H1 (cell line): ENCODE measurements around the gene PIK3CG. TPM values are rescaled to one million over a fixed set of nuclear protein-coding genes. Genes with fewer than 3 reads are reported as not detected.

Experiments used
- CTCF ChIA-PET: fragments of 300-600 bp; sonication (Branson Sonifier 250); formaldehyde crosslinking; loops from one replicate; lab custom pipeline; 2021; ENCODE audit not compliant: partially characterized antibody; lab: Charles Lee
- POLR2A ChIA-PET: fragments of 300-600 bp; sonication (Branson Sonifier 250); formaldehyde crosslinking; loops from one replicate; lab custom pipeline; 2021; ENCODE audit warnings: inconsistent platforms; ENCODE audit not compliant: partially characterized antibody; lab: Charles Lee
- DNase-seq, 2 experiments: peaks; one replicate each; pipeline versions ENCODE4 v3.0.0 to v3.0.0-alpha.2; 2010 to 2022; ENCODE audit warnings: low spot score in 2 of 2, low read depth in 1 of 2, mixed read lengths in 1 of 2
- FAIRE-seq: peaks from 2 replicates; lab custom pipeline; 2011; peaks lifted over from hg19 to GRCh38; lab: Jason Lieb, UNC
- H2AFZ ChIP-seq: 2 replicates; pipeline ENCODE4 v1.8.1; 2012; ENCODE audit warnings: low read length, inconsistent platforms
- H2AK5ac ChIP-seq: 2 replicates; pipeline ENCODE4 v1.6.1; 2013; ENCODE audit warnings: low read depth, low read length
- H2BK120ac ChIP-seq: replicated peaks from 2 replicates; pipeline ENCODE3; 2013; ENCODE audit warnings: low read depth, low read length, inconsistent platforms
- H2BK12ac ChIP-seq: 2 replicates; pipeline ENCODE4 v1.6.1; 2013; ENCODE audit warnings: low read depth, low read length
- H2BK15ac ChIP-seq: 2 replicates; pipeline ENCODE4 v1.6.1; 2013; ENCODE audit warnings: low read length
- H2BK20ac ChIP-seq: 2 replicates; pipeline ENCODE4 v1.6.1; 2013; ENCODE audit warnings: low read length
- H2BK5ac ChIP-seq: 2 replicates; pipeline ENCODE4 v1.6.1; 2013; ENCODE audit warnings: low read depth, low read length
- H3K14ac ChIP-seq: 2 replicates; pipeline ENCODE4 v1.6.1; 2013; ENCODE audit warnings: inconsistent platforms; ENCODE audit not compliant: insufficient read length
- H3K18ac ChIP-seq: 2 replicates; pipeline ENCODE4 v1.6.1; 2013; ENCODE audit warnings: low read length; ENCODE audit errors: extremely low read depth
- H3K23ac ChIP-seq: 2 replicates; pipeline ENCODE4 v1.6.1; 2013; ENCODE audit warnings: inconsistent platforms; ENCODE audit not compliant: insufficient read length
- H3K23me2 ChIP-seq: 2 replicates; pipeline ENCODE4 v1.6.1; 2013; ENCODE audit warnings: low read depth, low read length
- H3K27ac ChIP-seq: 2 replicates; pipeline ENCODE4 v1.6.1; 2011; ENCODE audit warnings: low read depth, low read length, inconsistent platforms
- H3K27me3 ChIP-seq, 4 experiments: replicated peaks in 1 of 4; 1 replicate in 1 of 4; 2 replicates in 3 of 4; pipeline versions ENCODE4 v1.6.1 to v1.8.1; 2011 to 2013; ENCODE audit warnings: low read length in 3 of 4, mild to moderate bottlenecking in 3 of 4, inconsistent platforms in 2 of 4, mixed read lengths in 2 of 4, moderate library complexity in 1 of 4; ENCODE audit not compliant: control insufficient read depth in 3 of 4, insufficient read depth in 3 of 4; ENCODE audit errors: extremely low read depth in 1 of 4
- H3K36me3 ChIP-seq, 4 experiments: 2 replicates each; pipeline versions ENCODE4 v1.6.1 to v1.8.1; 2011 to 2013; ENCODE audit warnings: mild to moderate bottlenecking in 4 of 4, low read length in 3 of 4, moderate library complexity in 2 of 4, control low read depth in 1 of 4, inconsistent platforms in 1 of 4; ENCODE audit not compliant: insufficient read depth in 4 of 4, control insufficient read depth in 2 of 4
- H3K4ac ChIP-seq: replicated peaks from 2 replicates; pipeline ENCODE3; 2013; ENCODE audit warnings: low read length, low read depth, mixed read lengths, inconsistent platforms; ENCODE audit not compliant: insufficient read length
- H3K4me1 ChIP-seq, 4 experiments: replicated peaks in 1 of 4; 1 replicate in 1 of 4; 2 replicates in 3 of 4; pipeline versions ENCODE4 v1.6.1 to v1.8.1; 2011 to 2013; ENCODE audit warnings: low read length in 3 of 4, inconsistent platforms in 2 of 4, mixed read lengths in 1 of 4; ENCODE audit not compliant: insufficient read depth in 4 of 4, control insufficient read depth in 3 of 4
- H3K4me2 ChIP-seq, 2 experiments: 2 replicates each; pipeline versions ENCODE4 v1.6.1 to v1.8.1; 2011 to 2013; ENCODE audit warnings: low read depth in 2 of 2, low read length in 2 of 2, control low read depth in 1 of 2, inconsistent platforms in 1 of 2, mild to moderate bottlenecking in 1 of 2; ENCODE audit not compliant: insufficient read depth in 1 of 2
- H3K4me3 ChIP-seq, 4 experiments: fragments of 200-600, 300-600 bp in 1 of 4; sonication (generic), shearing (Covaris generic), sonication (Bioruptor Twin) in 1 of 4; 2 replicates each; pipeline versions ENCODE4 v1.5.1 to v1.8.1; 2011 to 2016; ENCODE audit warnings: low read length in 4 of 4, low read depth in 3 of 4, control low read depth in 2 of 4, inconsistent platforms in 2 of 4, mild to moderate bottlenecking in 2 of 4, mixed read lengths in 1 of 4, moderate library complexity in 1 of 4; ENCODE audit not compliant: insufficient read depth in 2 of 4; ENCODE audit errors: extremely low read depth in 1 of 4
- H3K56ac ChIP-seq: replicated peaks from 2 replicates; pipeline ENCODE3; 2013; ENCODE audit warnings: low read depth, mild to moderate bottlenecking, mixed read lengths, low read length, inconsistent platforms; ENCODE audit not compliant: insufficient read length
- H3K79me1 ChIP-seq: 2 replicates; pipeline ENCODE4 v1.6.1; 2013; ENCODE audit warnings: low read depth, low read length, control low read depth
- H3K79me2 ChIP-seq, 2 experiments: 2 replicates each; pipeline versions ENCODE4 v1.6.1 to v1.8.1; 2012 to 2013; ENCODE audit warnings: low read length in 2 of 2, mild to moderate bottlenecking in 2 of 2, inconsistent platforms in 1 of 2; ENCODE audit not compliant: insufficient read depth in 2 of 2, control insufficient read depth in 1 of 2
- H3K9ac ChIP-seq, 4 experiments: replicated peaks in 1 of 4; 1 replicate in 1 of 4; 2 replicates in 3 of 4; pipeline versions ENCODE4 v1.6.1 to v1.8.1; 2011 to 2013; ENCODE audit warnings: low read depth in 3 of 4, low read length in 3 of 4, control low read depth in 2 of 4, mild to moderate bottlenecking in 2 of 4, moderate library complexity in 2 of 4, inconsistent platforms in 1 of 4; ENCODE audit errors: extremely low read depth in 1 of 4
- H3K9me3 ChIP-seq, 2 experiments: 2 replicates each; pipeline versions ENCODE4 v1.6.1 to v1.8.1; 2012 to 2013; ENCODE audit warnings: mild to moderate bottlenecking in 2 of 2, moderate library complexity in 2 of 2, control low read depth in 1 of 2, inconsistent platforms in 1 of 2, low read depth in 1 of 2, low read length in 1 of 2, mixed read lengths in 1 of 2; ENCODE audit not compliant: insufficient read depth in 2 of 2
- H4K20me1 ChIP-seq, 2 experiments: replicated peaks in 1 of 2; 2 replicates each; pipeline versions ENCODE3 to v1.8.1; 2011 to 2013; ENCODE audit warnings: inconsistent platforms in 2 of 2, low read length in 2 of 2, mild to moderate bottlenecking in 1 of 2; ENCODE audit not compliant: insufficient read depth in 2 of 2, control insufficient read depth in 1 of 2
- H4K5ac ChIP-seq: 2 replicates; pipeline ENCODE4 v1.6.1; 2013; ENCODE audit warnings: low read length, low read depth, mixed read lengths, inconsistent platforms; ENCODE audit not compliant: insufficient read length
- H4K8ac ChIP-seq: 2 replicates; pipeline ENCODE4 v1.8.0; 2013; ENCODE audit warnings: mild to moderate bottlenecking, moderate library complexity, low read length, inconsistent platforms; ENCODE audit not compliant: insufficient read depth; ENCODE audit errors: extremely low read depth
- H4K91ac ChIP-seq: replicated peaks from 2 replicates; pipeline ENCODE3; 2013; ENCODE audit warnings: low read length, mixed read lengths, inconsistent platforms; ENCODE audit not compliant: insufficient read length
- ATF2 ChIP-seq: IDR thresholded peaks from 2 replicates; pipeline ENCODE4 v1.6.1; 2012; ENCODE audit warnings: low read length, inconsistent platforms
- CBX8 ChIP-seq: fragments of 300-800, 300-1000 bp; sonication (generic); IDR thresholded peaks from 2 replicates; pipeline ENCODE4 v1.7.1; 2016; ENCODE audit warnings: low read depth, low read length, borderline replicate concordance
- MAFK ChIP-seq: IDR thresholded peaks from 2 replicates; pipeline ENCODE4 v1.6.1; 2012; ENCODE audit warnings: low read depth, mild to moderate bottlenecking, improper control_type of control experiment, low read length
- MAX ChIP-seq: IDR thresholded peaks from 2 replicates; pipeline ENCODE4 v1.6.1; 2012; ENCODE audit warnings: inconsistent platforms
- NRF1 ChIP-seq: IDR thresholded peaks from 2 replicates; pipeline ENCODE4 v1.6.1; 2011; ENCODE audit warnings: mild to moderate bottlenecking, low read depth, low read length, improper control_type of control experiment
- PHF8 ChIP-seq: fragments of 200-600 bp; sonication (generic); conservative IDR thresholded peaks from 2 replicates; pipeline ENCODE4 v1.7.1; 2012; ENCODE audit warnings: low read depth, mild to moderate bottlenecking, inconsistent platforms, low read length, moderate library complexity
- POU5F1 ChIP-seq: IDR thresholded peaks from 2 replicates; pipeline ENCODE4 v1.6.1; 2011; ENCODE audit warnings: low read depth, mild to moderate bottlenecking, low read length, moderate library complexity
- RAD21 ChIP-seq, 2 experiments: IDR thresholded peaks in 1 of 2; conservative IDR thresholded peaks in 1 of 2; 2 replicates each; pipeline ENCODE4 v1.6.1; 2011; ENCODE audit warnings: low read depth in 2 of 2, low read length in 2 of 2, improper control_type of control experiment in 1 of 2, inconsistent platforms in 1 of 2, mild to moderate bottlenecking in 1 of 2, moderate library complexity in 1 of 2
- polyA plus RNA-seq, 7 experiments: library from polyadenylated mRNA; depleted of rRNA in 3 of 7; stranded (reverse) in 5 of 7; unstranded in 2 of 7; fragments of >200 nt in 5 of 7; fragments of 200-250 nt in 2 of 7; gene quantifications; 1 replicate in 5 of 7; 2 replicates in 1 of 7; 4 replicates in 1 of 7; pipeline versions ENCODE4 v1.2.1 to v1.2.3, GENCODE V29; 2011 to 2013; ENCODE audit warnings: missing spikeins in 2 of 7, mixed read lengths in 2 of 7
- total RNA-seq: library from RNA; stranded (reverse); fragmentation: NEBNext Ultra II Directional; extraction: Animal tissue kit (Norgen Biotek cat#: 25700); gene quantifications from 2 replicates; pipeline ENCODE4 v1.2.1, GENCODE V29; 2021

Gene PIK3CG
- total and polyA plus RNA-seq, 2 of the 8 experiments (the other 6 are each of a cell fraction or from before 2014, with no cell fraction given), result not detected

- H3K4ac ChIP-seq, result no peak overlapping the region
- no peak overlapping the region for H2AFZ ChIP-seq
- ChIA-PET POLR2A (no interaction called here), CTCF (no interaction called here)
- H3K4me1 ChIP-seq, result peaks cover 0 to 3% (median 0%) of the 10 kb centered on the region in 4 experiments; a peak in 1 of 7 replicates
- no peaks in the 10 kb centered on the region for H3K79me2 ChIP-seq
- no peak overlapping the region for H2BK5ac ChIP-seq
- H2AK5ac ChIP-seq, result no peak overlapping the region
- H2BK120ac ChIP-seq, result no peak overlapping the region
- H3K36me3 ChIP-seq, result no peaks in the 10 kb centered on the region
- H3K23me2 ChIP-seq, result no peaks in the 10 kb centered on the region
- no peaks in the 10 kb centered on the region for H4K20me1 ChIP-seq
- DNase-seq, result no peak
- H2BK15ac ChIP-seq, result no peak overlapping the region
- H3K27ac ChIP-seq, result no peak overlapping the region
- H3K9ac ChIP-seq, result no peak overlapping the region
- H3K4me2 ChIP-seq, result no peak overlapping the region
- no peak overlapping the region for H3K14ac ChIP-seq
- no peak overlapping the region for H4K5ac ChIP-seq
- no peak overlapping the region for H3K18ac ChIP-seq
- no peaks in the 10 kb centered on the region for H3K27me3 ChIP-seq
- no peak overlapping the region for H2BK12ac ChIP-seq
- no peak for FAIRE-seq
- H4K91ac ChIP-seq, result no peak overlapping the region
- 0 out of 4 replicates have a peak, but pooled peaks cover 0 to 4% of the 10 kb centered on the region in 2 experiments for H3K9me3 ChIP-seq
- no peak overlapping the region for H4K8ac ChIP-seq
- H2BK20ac ChIP-seq, result no peak overlapping the region
- TF ChIP-seq POU5F1, result no peak
- TF ChIP-seq NRF1, result no peak
- no peak for TF ChIP-seq MAFK
- TF ChIP-seq ATF2, result no peak
- TF ChIP-seq MAX, result no peak
- no peak for TF ChIP-seq RAD21 (IDR thresholded peaks at IDR 0.05 in 1 of 2, conservative IDR thresholded peaks at IDR 0.05 in 1 of 2; ENCODE audit: low read depth in 2 of 2, low read length in 2 of 2)
- TF ChIP-seq CBX8, result no peak
- no peak for TF ChIP-seq PHF8
- no peak overlapping the region for H3K4me3 ChIP-seq
- no peak overlapping the region for H3K56ac ChIP-seq
- no peak overlapping the region for H3K23ac ChIP-seq
- no peaks in the 10 kb centered on the region for H3K79me1 ChIP-seq
Measured at GRCh38 chr7:106819546-106819945, 45.5 kb upstream of the PIK3CG start.
